Astrocyte (in vitro differentiated cells and primary cell): ENCODE data around the gene SNAP23. TPM values are rescaled to one million over a fixed set of nuclear protein-coding genes. Genes with fewer than 3 reads are reported as not detected.

Source experiments
- DNase-seq: peaks from one replicate; pipeline ENCODE4 v3.0.0-alpha.2; 2010; ENCODE audit warnings: low read depth
- FAIRE-seq: peaks from 2 replicates; lab custom pipeline; 2011; peaks lifted over from hg19 to GRCh38; lab: Jason Lieb, UNC
- H2AFZ ChIP-seq: 2 replicates; pipeline ENCODE4 v1.6.0; 2012; ENCODE audit warnings: low read depth, low read length, inconsistent platforms
- H3K27ac ChIP-seq: 2 replicates; pipeline ENCODE4 v1.5.1; 2011; ENCODE audit warnings: low read depth, low read length, inconsistent platforms
- H3K27me3 ChIP-seq: 2 replicates; pipeline ENCODE4 v1.6.0; 2011; ENCODE audit warnings: low read length, inconsistent platforms; ENCODE audit not compliant: insufficient read depth
- H3K36me3 ChIP-seq: 2 replicates; pipeline ENCODE4 v1.5.1; 2011; ENCODE audit warnings: low read length, inconsistent platforms; ENCODE audit not compliant: insufficient read depth
- H3K4me1 ChIP-seq: 2 replicates; pipeline ENCODE4 v1.5.1; 2011; ENCODE audit warnings: low read length, inconsistent platforms; ENCODE audit not compliant: insufficient read depth
- H3K4me2 ChIP-seq: 2 replicates; pipeline ENCODE4 v1.6.0; 2012; ENCODE audit warnings: low read length, inconsistent platforms
- H3K4me3 ChIP-seq: 2 replicates; pipeline ENCODE4 v1.5.1; 2011; ENCODE audit warnings: low read depth, mild to moderate bottlenecking, low read length, inconsistent platforms; ENCODE audit not compliant: insufficient read depth
- H3K79me2 ChIP-seq: 2 replicates; pipeline ENCODE4 v1.6.0; 2012; ENCODE audit warnings: mild to moderate bottlenecking, low read length, inconsistent platforms; ENCODE audit not compliant: insufficient read depth
- H3K9ac ChIP-seq: 2 replicates; pipeline ENCODE4 v1.6.0; 2012; ENCODE audit warnings: mild to moderate bottlenecking, low read length, inconsistent platforms
- H3K9me3 ChIP-seq: 2 replicates; pipeline ENCODE4 v1.5.1; 2012; ENCODE audit warnings: low read depth, mild to moderate bottlenecking, low read length, inconsistent platforms; ENCODE audit not compliant: insufficient read depth
- H4K20me1 ChIP-seq: 2 replicates; pipeline ENCODE4 v1.6.0; 2012; ENCODE audit warnings: low read length, inconsistent platforms; ENCODE audit not compliant: insufficient read depth
- H3K27ac Mint-ChIP-seq: one replicate; pipeline ENCODE4 v1.8.0; 2021; ENCODE audit warnings: mild to moderate bottlenecking, mixed read lengths; ENCODE audit not compliant: unreplicated experiment
- H3K27me3 Mint-ChIP-seq: one replicate; pipeline ENCODE4 v1.8.0; 2021; ENCODE audit warnings: low read depth, mixed read lengths; ENCODE audit not compliant: unreplicated experiment
- H3K36me3 Mint-ChIP-seq: one replicate; pipeline ENCODE4 v1.8.0; 2021; ENCODE audit warnings: low read depth, mixed read lengths; ENCODE audit not compliant: unreplicated experiment
- H3K4me1 Mint-ChIP-seq: one replicate; pipeline ENCODE4 v1.8.0; 2021; ENCODE audit warnings: low read depth, mixed read lengths; ENCODE audit not compliant: unreplicated experiment
- H3K4me3 Mint-ChIP-seq: one replicate; pipeline ENCODE4 v1.8.0; 2021; ENCODE audit warnings: mild to moderate bottlenecking, moderate library complexity, mixed read lengths; ENCODE audit not compliant: unreplicated experiment
- H3K9me3 Mint-ChIP-seq: one replicate; pipeline ENCODE4 v1.8.0; 2021; ENCODE audit warnings: mild to moderate bottlenecking, mixed read lengths; ENCODE audit not compliant: unreplicated experiment
- EZH2 ChIP-seq: IDR thresholded peaks from 2 replicates; pipeline ENCODE4 v1.6.1; 2012; ENCODE audit warnings: mild to moderate bottlenecking, low read length, inconsistent platforms; ENCODE audit not compliant: insufficient read depth
- total RNA-seq: library from RNA; stranded (reverse); gene quantifications from 2 replicates; pipeline ENCODE4 v1.2.1, GENCODE V29; 2021
- TF ChIP-seq, protein P1 (sequence below): IDR thresholded peaks from 2 replicates; pipeline ENCODE4 v1.5.1; 2011; ENCODE audit warnings: low read depth, mild to moderate bottlenecking, inconsistent platforms, low read length, moderate library complexity; ENCODE audit not compliant: insufficient read depth

Gene SNAP23
- total RNA-seq, 1 donor from 2014 or later = 122 TPM

GRCh38 chr15:42576040-42576594, 80.7 kb downstream of the SNAP23 start:
- no peaks in the 10 kb centered on the region for H3K27me3 Mint-ChIP-seq
- TF ChIP-seq, protein P1, sequence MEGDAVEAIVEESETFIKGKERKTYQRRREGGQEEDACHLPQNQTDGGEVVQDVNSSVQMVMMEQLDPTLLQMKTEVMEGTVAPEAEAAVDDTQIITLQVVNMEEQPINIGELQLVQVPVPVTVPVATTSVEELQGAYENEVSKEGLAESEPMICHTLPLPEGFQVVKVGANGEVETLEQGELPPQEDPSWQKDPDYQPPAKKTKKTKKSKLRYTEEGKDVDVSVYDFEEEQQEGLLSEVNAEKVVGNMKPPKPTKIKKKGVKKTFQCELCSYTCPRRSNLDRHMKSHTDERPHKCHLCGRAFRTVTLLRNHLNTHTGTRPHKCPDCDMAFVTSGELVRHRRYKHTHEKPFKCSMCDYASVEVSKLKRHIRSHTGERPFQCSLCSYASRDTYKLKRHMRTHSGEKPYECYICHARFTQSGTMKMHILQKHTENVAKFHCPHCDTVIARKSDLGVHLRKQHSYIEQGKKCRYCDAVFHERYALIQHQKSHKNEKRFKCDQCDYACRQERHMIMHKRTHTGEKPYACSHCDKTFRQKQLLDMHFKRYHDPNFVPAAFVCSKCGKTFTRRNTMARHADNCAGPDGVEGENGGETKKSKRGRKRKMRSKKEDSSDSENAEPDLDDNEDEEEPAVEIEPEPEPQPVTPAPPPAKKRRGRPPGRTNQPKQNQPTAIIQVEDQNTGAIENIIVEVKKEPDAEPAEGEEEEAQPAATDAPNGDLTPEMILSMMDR = no peak
- TF ChIP-seq EZH2 = no peak
- H3K4me3 Mint-ChIP-seq = peak overlapping the region; percentile 94
- peaks cover 5% of the 10 kb centered on the region for H3K4me1 Mint-ChIP-seq
- Histone ChIP-seq H3K27me3 (no peaks in the 10 kb centered on the region), H3K4me3 (peak overlapping the region; percentile 81), H4K20me1 (peaks cover 26% of the 10 kb centered on the region), H3K27ac (peak overlapping the region; percentile 65), H3K36me3 (no peaks in the 10 kb centered on the region), H3K79me2 (peaks cover 15% of the 10 kb centered on the region), H3K4me1 (peaks cover 14% of the 10 kb centered on the region), H2AFZ (peak overlapping the region; percentile 93), H3K9me3 (no peaks in the 10 kb centered on the region), H3K9ac (peak overlapping the region; percentile 88), H3K4me2 (peak overlapping the region; percentile 95)
- DNase-seq (no peak), FAIRE-seq (no peak)
- H3K27ac Mint-ChIP-seq = no peak overlapping the region
- H3K9me3 Mint-ChIP-seq = no peaks in the 10 kb centered on the region
- no peaks in the 10 kb centered on the region for H3K36me3 Mint-ChIP-seq

DNA sequence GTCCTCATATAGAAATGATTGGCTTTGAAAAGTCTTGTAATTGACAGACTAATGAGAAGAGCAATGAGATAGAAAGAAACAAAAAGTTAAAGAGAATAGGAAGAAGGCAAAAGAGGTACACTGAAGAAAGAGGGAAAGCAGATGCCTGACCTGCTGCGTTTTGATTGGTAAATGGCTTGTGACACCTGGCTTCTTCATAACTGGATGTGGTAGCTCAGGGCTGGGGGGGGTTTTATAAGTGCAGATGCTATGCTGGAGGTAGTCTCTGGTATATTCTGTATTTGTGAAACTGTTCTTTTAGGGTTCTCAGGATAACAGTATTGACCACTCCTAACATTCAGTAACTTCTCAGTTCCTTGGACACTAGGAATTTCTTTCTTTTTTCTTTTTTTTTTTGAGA, 81.3 kb downstream of the SNAP23 start:
- Histone ChIP-seq H3K79me2 (peaks cover 16% of the 10 kb centered on the region), H2AFZ (no peak overlapping the region), H3K9ac (no peak overlapping the region), H3K27me3 (no peaks in the 10 kb centered on the region), H3K9me3 (no peaks in the 10 kb centered on the region), H3K27ac (no peak overlapping the region), H3K4me3 (no peak overlapping the region), H3K36me3 (no peaks in the 10 kb centered on the region), H3K4me1 (peaks cover 16% of the 10 kb centered on the region), H4K20me1 (peaks cover 26% of the 10 kb centered on the region), H3K4me2 (peak overlapping the region; percentile 95)
- peak overlapping the region; percentile 94 for H3K4me3 Mint-ChIP-seq
- TF ChIP-seq, protein P1 = no peak
- TF ChIP-seq EZH2 = no peak
- H3K9me3 Mint-ChIP-seq = no peaks in the 10 kb centered on the region
- no peaks in the 10 kb centered on the region for H3K36me3 Mint-ChIP-seq
- no peak for DNase-seq
- H3K27ac Mint-ChIP-seq = no peak overlapping the region
- H3K4me1 Mint-ChIP-seq = peaks cover 8% of the 10 kb centered on the region
- H3K27me3 Mint-ChIP-seq = no peaks in the 10 kb centered on the region
- FAIRE-seq = no peak

- Mint-ChIP-seq H3K27me3 (no peaks in the 10 kb centered on the region), H3K27ac (no peak overlapping the region), H3K9me3 (no peaks in the 10 kb centered on the region), H3K4me3 (no peak overlapping the region), H3K4me1 (peaks cover 12% of the 10 kb centered on the region), H3K36me3 (no peaks in the 10 kb centered on the region)
- DNase-seq (peak; percentile 91), FAIRE-seq (no peak)
- H3K27me3 ChIP-seq = no peaks in the 10 kb centered on the region
- peaks cover 18% of the 10 kb centered on the region for H3K4me1 ChIP-seq
- TF ChIP-seq, protein P1 = no peak
- no peak for TF ChIP-seq EZH2
- no peaks in the 10 kb centered on the region for H3K9me3 ChIP-seq
- no peak overlapping the region for H3K4me3 ChIP-seq
- H2AFZ ChIP-seq = no peak overlapping the region
- no peak overlapping the region for H3K9ac ChIP-seq
- peaks cover 30% of the 10 kb centered on the region for H4K20me1 ChIP-seq
- H3K79me2 ChIP-seq = peaks cover 23% of the 10 kb centered on the region
- no peak overlapping the region for H3K27ac ChIP-seq
- peak overlapping the region; percentile 53 for H3K4me2 ChIP-seq
- no peaks in the 10 kb centered on the region for H3K36me3 ChIP-seq
Observed at GRCh38 chr15:42577514-42578031, 82.1 kb downstream of the SNAP23 start.
